ENCODE results near the gene HLA-G. TPM values are rescaled to one million over a fixed set of nuclear protein-coding genes. Genes with fewer than 3 reads are reported as not detected.

The HLA-G gene
- polyA plus RNA-seq, 1 donor (not counting 4 experiments of a cell fraction or from before 2014, with no cell fraction given) = 0.84 TPM

DNA sequence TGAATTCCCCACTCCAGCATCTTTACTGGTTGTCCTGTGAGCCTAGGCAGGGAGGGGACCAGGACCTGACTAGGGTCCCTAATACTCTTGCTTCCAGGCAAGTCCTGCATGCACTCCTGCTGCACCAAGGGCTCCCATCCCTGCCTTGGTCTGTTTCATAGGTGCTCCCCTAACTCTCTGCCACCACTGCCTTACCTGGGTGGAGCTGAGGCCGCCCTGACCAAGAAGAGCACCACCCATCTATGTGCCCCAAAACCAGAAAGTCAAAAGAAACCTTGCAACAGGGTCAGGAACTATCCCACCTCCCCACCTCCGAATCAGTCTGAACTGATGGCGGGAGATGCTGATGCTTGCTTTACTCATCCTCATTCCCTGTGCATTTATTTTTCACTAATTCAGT lies 23.6 kb downstream of the HLA-G start:
- Histone ChIP-seq H3K9me1 (ENCODE audit: control insufficient read depth, extremely low read depth, insufficient read depth, low read length) (no peaks in the 10 kb centered on the region), H3K9ac (ENCODE audit: control insufficient read depth, extremely low read depth, insufficient read depth, low read length) (no peak overlapping the region), H3K27ac (ENCODE audit: control insufficient read depth, insufficient read depth, low read length) (no peak overlapping the region), H3K9me3 (ENCODE audit: control insufficient read depth, low read depth, low read length) (no peaks in the 10 kb centered on the region), H3K36me3 (ENCODE audit: control insufficient read depth in 2 of 2, extremely low read depth in 1 of 2, insufficient read depth in 2 of 2, low read length in 2 of 2) (no peaks in the 10 kb centered on the region), H3K27me3 (ENCODE audit: control insufficient read depth, extremely low read depth, insufficient read depth, low read length) (peaks cover 38% of the 10 kb centered on the region), H3K4me1 (ENCODE audit: control insufficient read depth, extremely low read depth, insufficient read depth, low read length) (no peaks in the 10 kb centered on the region), H3K79me2 (ENCODE audit: control insufficient read depth, insufficient read depth, low read length) (no peaks in the 10 kb centered on the region), H4K20me1 (ENCODE audit: control insufficient read depth, extremely low read depth, insufficient read depth, low read length) (no peaks in the 10 kb centered on the region), H3K4me3 (ENCODE audit: control insufficient read depth in 2 of 3, extremely low read depth in 1 of 3, insufficient read depth in 2 of 3, low read depth in 1 of 3, low read length in 3 of 3) (no peak overlapping the region), H3K4me2 (ENCODE audit: control insufficient read depth, extremely low read depth, insufficient read depth, low read depth, low read length) (no peak overlapping the region), H2AFZ (ENCODE audit: control insufficient read depth, low read length) (no peak overlapping the region)
- FAIRE-seq (no peak), DNase-seq (ENCODE audit: low read depth, low spot score) (no peak)
- dilution Hi-C loops (cut with MboI; ENCODE audit: extremely low pct_ligation_motif_present, low sequenced_read_pairs) = no loop called here
- peak; percentile 57 for TF ChIP-seq EZH2 (IDR thresholded peaks at IDR 0.05; ENCODE audit: low read length)
- TF ChIP-seq, protein P1, sequence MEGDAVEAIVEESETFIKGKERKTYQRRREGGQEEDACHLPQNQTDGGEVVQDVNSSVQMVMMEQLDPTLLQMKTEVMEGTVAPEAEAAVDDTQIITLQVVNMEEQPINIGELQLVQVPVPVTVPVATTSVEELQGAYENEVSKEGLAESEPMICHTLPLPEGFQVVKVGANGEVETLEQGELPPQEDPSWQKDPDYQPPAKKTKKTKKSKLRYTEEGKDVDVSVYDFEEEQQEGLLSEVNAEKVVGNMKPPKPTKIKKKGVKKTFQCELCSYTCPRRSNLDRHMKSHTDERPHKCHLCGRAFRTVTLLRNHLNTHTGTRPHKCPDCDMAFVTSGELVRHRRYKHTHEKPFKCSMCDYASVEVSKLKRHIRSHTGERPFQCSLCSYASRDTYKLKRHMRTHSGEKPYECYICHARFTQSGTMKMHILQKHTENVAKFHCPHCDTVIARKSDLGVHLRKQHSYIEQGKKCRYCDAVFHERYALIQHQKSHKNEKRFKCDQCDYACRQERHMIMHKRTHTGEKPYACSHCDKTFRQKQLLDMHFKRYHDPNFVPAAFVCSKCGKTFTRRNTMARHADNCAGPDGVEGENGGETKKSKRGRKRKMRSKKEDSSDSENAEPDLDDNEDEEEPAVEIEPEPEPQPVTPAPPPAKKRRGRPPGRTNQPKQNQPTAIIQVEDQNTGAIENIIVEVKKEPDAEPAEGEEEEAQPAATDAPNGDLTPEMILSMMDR (optimal IDR thresholded peaks at IDR 0.05 in 1 of 3, IDR thresholded peaks at IDR 0.05 in 1 of 3, conservative IDR thresholded peaks at IDR 0.05 in 1 of 3; ENCODE audit: extremely low read depth in 1 of 3, insufficient read depth in 2 of 3, low read length in 3 of 3) = no peak

DNA sequence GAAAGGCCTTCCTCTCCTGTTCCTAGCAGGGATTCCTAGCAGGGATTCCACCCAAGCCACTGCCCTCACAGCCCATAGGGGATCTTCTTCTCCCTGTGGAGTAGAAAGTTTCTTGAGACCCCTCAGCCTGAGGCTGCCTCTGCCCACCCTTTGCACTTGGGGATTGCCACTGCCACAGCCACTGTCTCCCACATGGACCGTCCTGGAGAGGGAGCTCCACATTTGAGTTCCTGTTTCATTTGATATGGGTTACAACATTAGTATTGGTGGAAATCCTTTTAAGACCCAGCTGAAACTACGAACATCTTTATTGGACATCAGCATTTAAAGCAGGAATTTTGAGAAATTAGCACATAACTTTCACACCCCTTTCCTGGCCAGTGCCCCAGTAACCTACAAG lies 25.6 kb downstream of the HLA-G start:
- Histone ChIP-seq H3K4me3 (ENCODE audit: control insufficient read depth in 2 of 3, extremely low read depth in 1 of 3, insufficient read depth in 2 of 3, low read depth in 1 of 3, low read length in 3 of 3) (no peak overlapping the region), H3K36me3 (ENCODE audit: control insufficient read depth in 2 of 2, extremely low read depth in 1 of 2, insufficient read depth in 2 of 2, low read length in 2 of 2) (no peaks in the 10 kb centered on the region), H3K4me2 (ENCODE audit: control insufficient read depth, extremely low read depth, insufficient read depth, low read depth, low read length) (no peak overlapping the region), H2AFZ (ENCODE audit: control insufficient read depth, low read length) (no peak overlapping the region), H4K20me1 (ENCODE audit: control insufficient read depth, extremely low read depth, insufficient read depth, low read length) (no peaks in the 10 kb centered on the region), H3K9ac (ENCODE audit: control insufficient read depth, extremely low read depth, insufficient read depth, low read length) (no peak overlapping the region), H3K4me1 (ENCODE audit: control insufficient read depth, extremely low read depth, insufficient read depth, low read length) (no peaks in the 10 kb centered on the region), H3K27me3 (ENCODE audit: control insufficient read depth, extremely low read depth, insufficient read depth, low read length) (peaks cover 38% of the 10 kb centered on the region), H3K9me3 (ENCODE audit: control insufficient read depth, low read depth, low read length) (no peaks in the 10 kb centered on the region), H3K27ac (ENCODE audit: control insufficient read depth, insufficient read depth, low read length) (no peak overlapping the region), H3K9me1 (ENCODE audit: control insufficient read depth, extremely low read depth, insufficient read depth, low read length) (no peaks in the 10 kb centered on the region), H3K79me2 (ENCODE audit: control insufficient read depth, insufficient read depth, low read length) (no peaks in the 10 kb centered on the region)
- FAIRE-seq (no peak), DNase-seq (ENCODE audit: low read depth, low spot score) (no peak)
- TF ChIP-seq, protein P1 (optimal IDR thresholded peaks at IDR 0.05 in 1 of 3, IDR thresholded peaks at IDR 0.05 in 1 of 3, conservative IDR thresholded peaks at IDR 0.05 in 1 of 3; ENCODE audit: extremely low read depth in 1 of 3, insufficient read depth in 2 of 3, low read length in 3 of 3) = peak in 1 of 3 experiments; percentile 23
- TF ChIP-seq EZH2 (IDR thresholded peaks at IDR 0.05; ENCODE audit: low read length) = no peak
- dilution Hi-C loops (cut with MboI; ENCODE audit: extremely low pct_ligation_motif_present, low sequenced_read_pairs) = no loop called here
